DOHH2 (cell line): ENCODE results near the gene ABTB2.

Experiments
- H3F3A ChIP-seq: fragments of 200-600 bp; sonication (generic), shearing (Covaris generic); 2 replicates; pipeline ENCODE4 v1.6.0; 2016; ENCODE audit warnings: antibody characterized with exemption, mild to moderate bottlenecking; ENCODE audit not compliant: control insufficient read depth, insufficient read depth
- H3K27ac ChIP-seq: fragments of 200-600 bp; sonication (generic); 2 replicates; pipeline ENCODE4 v1.5.1; 2014; ENCODE audit warnings: low read depth, mild to moderate bottlenecking, low read length, moderate library complexity
- H3K27me3 ChIP-seq: fragments of 200-600 bp; sonication (generic); 2 replicates; pipeline ENCODE4 v1.6.1; 2014; ENCODE audit warnings: mild to moderate bottlenecking, low read length, mixed read lengths; ENCODE audit not compliant: control insufficient read depth
- H3K36me3 ChIP-seq: fragments of 200-600 bp; sonication (generic); 2 replicates; pipeline ENCODE4 v1.6.1; 2014; ENCODE audit warnings: mild to moderate bottlenecking, low read length, moderate library complexity, mixed read lengths; ENCODE audit not compliant: control insufficient read depth
- H3K4me1 ChIP-seq: fragments of 200-600 bp; sonication (generic); 2 replicates; pipeline ENCODE4 v1.6.1; 2014; ENCODE audit warnings: mild to moderate bottlenecking, low read length, mixed read lengths; ENCODE audit not compliant: control insufficient read depth
- H3K4me2 ChIP-seq: fragments of 200-600 bp; sonication (generic); 2 replicates; pipeline ENCODE4 v1.6.0; 2014; ENCODE audit warnings: mild to moderate bottlenecking, low read length, moderate library complexity
- H3K4me3 ChIP-seq: fragments of 200-600 bp; sonication (generic); 2 replicates; pipeline ENCODE4 v1.5.1; 2014; ENCODE audit warnings: mild to moderate bottlenecking, low read length, mixed read lengths
- H3K79me2 ChIP-seq: fragments of 200-600 bp; sonication (generic); 2 replicates; pipeline ENCODE4 v1.6.1; 2014; ENCODE audit warnings: mild to moderate bottlenecking, low read length, mixed read lengths; ENCODE audit not compliant: control insufficient read depth
- H3K9me2 ChIP-seq: fragments of 200-600 bp; sonication (generic); replicated peaks from 2 replicates; pipeline ENCODE4 v1.6.1; 2014; ENCODE audit warnings: mild to moderate bottlenecking, low read length, mixed read lengths; ENCODE audit not compliant: control insufficient read depth
- H3K9me3 ChIP-seq: fragments of 200-600 bp; sonication (generic); 2 replicates; pipeline ENCODE4 v1.6.1; 2014; ENCODE audit warnings: antibody characterized with exemption, low read length, mixed read lengths; ENCODE audit not compliant: control insufficient read depth, insufficient read depth
- H4K20me1 ChIP-seq: fragments of 200-600 bp; sonication (generic); 2 replicates; pipeline ENCODE4 v1.6.0; 2014; ENCODE audit warnings: low read depth, mild to moderate bottlenecking, antibody characterized with exemption, low read length, moderate library complexity; ENCODE audit not compliant: control insufficient read depth, insufficient read depth
- EZH2phosphoT487 ChIP-seq: fragments of 200-600 bp; sonication (generic); IDR thresholded peaks from 2 replicates; pipeline ENCODE4 v1.6.1; 2017; ENCODE audit warnings: borderline replicate concordance, mild to moderate bottlenecking, antibody characterized with exemption, low read length, moderate library complexity, mixed read lengths
- TF ChIP-seq, protein P1 (sequence below): fragments of 200-600 bp; sonication (generic); IDR thresholded peaks from one replicate; pipeline ENCODE4 v1.5.1; 2014; ENCODE audit warnings: antibody characterized with exemption, mild to moderate bottlenecking, low read depth, low read length; ENCODE audit not compliant: poor library complexity, severe bottlenecking

The ABTB2 gene

DNA sequence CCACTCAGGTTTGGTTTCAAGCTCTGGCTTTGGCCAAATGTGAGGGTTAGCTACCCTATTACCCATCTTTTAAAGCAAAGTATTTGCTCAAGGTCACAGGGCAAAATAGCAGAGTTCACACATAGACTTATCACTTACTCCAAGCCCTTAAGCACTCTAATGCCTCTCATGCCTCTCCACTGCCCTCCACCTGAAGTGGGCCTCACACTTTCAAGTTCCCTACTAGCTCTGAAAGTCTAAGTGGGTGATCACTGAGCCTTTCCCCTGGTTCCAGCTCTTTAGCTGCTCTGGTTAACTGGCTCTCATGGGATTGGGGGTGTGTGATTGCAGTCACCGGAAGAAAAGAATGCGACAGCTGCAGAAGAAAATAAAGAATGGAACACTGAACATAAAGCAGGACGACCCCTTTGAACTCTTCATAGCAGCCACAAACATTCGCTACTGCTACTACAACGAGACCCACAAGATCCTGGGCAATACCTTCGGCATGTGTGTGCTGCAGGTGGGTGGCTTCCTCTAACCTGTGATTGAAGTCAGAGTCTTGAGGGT lies 246.0 kb downstream of the ABTB2 start:
- TF ChIP-seq, protein P1, sequence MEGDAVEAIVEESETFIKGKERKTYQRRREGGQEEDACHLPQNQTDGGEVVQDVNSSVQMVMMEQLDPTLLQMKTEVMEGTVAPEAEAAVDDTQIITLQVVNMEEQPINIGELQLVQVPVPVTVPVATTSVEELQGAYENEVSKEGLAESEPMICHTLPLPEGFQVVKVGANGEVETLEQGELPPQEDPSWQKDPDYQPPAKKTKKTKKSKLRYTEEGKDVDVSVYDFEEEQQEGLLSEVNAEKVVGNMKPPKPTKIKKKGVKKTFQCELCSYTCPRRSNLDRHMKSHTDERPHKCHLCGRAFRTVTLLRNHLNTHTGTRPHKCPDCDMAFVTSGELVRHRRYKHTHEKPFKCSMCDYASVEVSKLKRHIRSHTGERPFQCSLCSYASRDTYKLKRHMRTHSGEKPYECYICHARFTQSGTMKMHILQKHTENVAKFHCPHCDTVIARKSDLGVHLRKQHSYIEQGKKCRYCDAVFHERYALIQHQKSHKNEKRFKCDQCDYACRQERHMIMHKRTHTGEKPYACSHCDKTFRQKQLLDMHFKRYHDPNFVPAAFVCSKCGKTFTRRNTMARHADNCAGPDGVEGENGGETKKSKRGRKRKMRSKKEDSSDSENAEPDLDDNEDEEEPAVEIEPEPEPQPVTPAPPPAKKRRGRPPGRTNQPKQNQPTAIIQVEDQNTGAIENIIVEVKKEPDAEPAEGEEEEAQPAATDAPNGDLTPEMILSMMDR, result no peak
- no peak for TF ChIP-seq EZH2phosphoT487
- Histone ChIP-seq H3K36me3 (peaks cover 95% of the 10 kb centered on the region), H4K20me1 (peaks cover 4% of the 10 kb centered on the region; the same call in 1 of the 2 replicates), H3K9me2 (no peaks in the 10 kb centered on the region), H3F3A (no peaks in the 10 kb centered on the region), H3K79me2 (peaks cover 47% of the 10 kb centered on the region), H3K4me2 (no peak overlapping the region), H3K4me3 (no peak overlapping the region), H3K27me3 (no peaks in the 10 kb centered on the region), H3K4me1 (peaks cover 9% of the 10 kb centered on the region), H3K9me3 (no peaks in the 10 kb centered on the region), H3K27ac (no peak overlapping the region)

DNA sequence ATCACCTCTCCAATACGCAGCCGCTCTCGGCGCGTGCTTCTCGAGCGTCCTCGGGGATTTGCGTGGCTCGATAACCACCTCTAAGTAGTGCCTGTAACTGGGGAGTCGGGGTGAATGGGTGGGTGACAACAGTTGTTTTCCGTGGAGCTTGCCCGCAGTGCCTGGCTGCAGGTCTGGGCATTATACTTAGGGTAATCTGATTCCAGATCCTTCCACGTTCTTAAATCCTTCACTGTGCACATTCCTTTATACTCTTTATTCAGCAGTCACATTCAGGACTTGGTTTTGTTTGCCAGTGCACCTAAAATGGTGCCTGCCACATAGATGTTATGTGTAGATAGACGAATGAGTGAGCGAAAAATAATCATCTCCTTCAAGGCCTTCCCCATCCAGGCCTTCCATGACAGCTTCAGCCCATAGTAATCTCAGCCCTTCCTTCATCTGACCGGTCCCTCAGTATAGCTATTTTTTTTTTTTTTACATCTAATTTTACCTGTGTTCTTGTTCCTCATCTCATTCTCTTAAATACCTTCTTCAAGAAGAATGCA lies 251.8 kb downstream of the ABTB2 start:
- peaks cover 40% of the 10 kb centered on the region for H3F3A ChIP-seq
- H3K9me3 ChIP-seq, result no peaks in the 10 kb centered on the region
- no peaks in the 10 kb centered on the region for H4K20me1 ChIP-seq
- H3K4me1 ChIP-seq, result peaks cover 56% of the 10 kb centered on the region
- peak overlapping the region; percentile 89 for H3K4me3 ChIP-seq
- peak overlapping the region; percentile 87 for H3K27ac ChIP-seq
- H3K79me2 ChIP-seq, result peaks cover 53% of the 10 kb centered on the region
- no peaks in the 10 kb centered on the region for H3K27me3 ChIP-seq
- H3K36me3 ChIP-seq, result peaks cover 76% of the 10 kb centered on the region
- peak overlapping the region; percentile 91 for H3K4me2 ChIP-seq
- TF ChIP-seq, protein P1, result no peak
- TF ChIP-seq EZH2phosphoT487, result no peak
- H3K9me2 ChIP-seq, result no peaks in the 10 kb centered on the region

DNA sequence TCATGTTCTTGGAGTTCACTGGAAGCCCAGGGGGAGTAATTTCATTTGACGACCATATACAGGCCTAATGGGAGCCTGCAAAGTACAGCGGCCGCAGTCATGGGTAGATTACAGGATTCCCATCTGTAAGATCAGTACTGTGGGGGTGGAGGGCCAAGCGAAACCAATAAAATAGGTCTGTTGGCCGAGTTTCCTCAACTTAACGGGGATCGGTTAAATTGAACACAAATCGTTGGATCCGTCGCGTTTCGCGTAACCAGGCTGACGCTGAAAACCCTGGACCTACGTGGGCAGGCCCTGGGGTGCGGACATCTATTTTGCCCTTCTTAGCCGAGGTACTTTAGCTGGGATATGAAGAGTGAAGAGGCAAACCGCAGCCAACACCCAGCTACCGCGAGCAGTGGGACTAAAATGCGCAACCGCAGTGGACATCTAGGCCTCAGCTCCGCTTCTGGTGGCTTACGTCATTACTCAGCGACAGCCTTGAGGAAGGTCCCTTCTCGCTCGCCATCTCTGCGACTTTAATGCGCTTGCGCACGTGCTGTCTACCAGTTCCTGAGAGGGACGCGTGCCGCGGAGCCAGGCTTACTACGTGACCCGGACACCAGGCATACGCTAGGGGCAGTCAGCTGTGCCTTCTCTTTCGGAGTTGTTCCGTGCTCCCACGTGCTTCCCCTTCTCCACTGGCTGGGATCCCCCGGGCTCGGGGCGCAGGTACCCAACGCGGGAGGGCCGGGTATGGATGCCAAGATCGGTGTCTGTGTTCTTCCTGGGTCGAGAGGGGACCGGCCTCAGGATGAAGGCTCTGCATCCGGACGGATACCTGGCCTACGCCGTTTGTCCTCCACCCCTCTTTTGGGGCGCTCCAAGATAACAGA lies 252.5 kb downstream of the ABTB2 start, which contains the start of gene NAT10:
Gene NAT10, plus strand, starts transcription at position 551 of the 878 bp plus-strand sequence. CDS start 2,597 bp downstream, outside the sequence.
- H3K36me3 ChIP-seq, result peaks cover 74% of the 10 kb centered on the region
- no peaks in the 10 kb centered on the region for H4K20me1 ChIP-seq
- H3K27ac ChIP-seq, result peak within 1 kb of the TSS; percentile 87
- TF ChIP-seq, protein P1, result no peak
- no peak for TF ChIP-seq EZH2phosphoT487
- peak within 1 kb of the TSS; percentile 91 for H3K4me2 ChIP-seq
- H3K4me3 ChIP-seq, result peak within 1 kb of the TSS; percentile 89
- no peaks in the 10 kb centered on the region for H3K27me3 ChIP-seq
- no peaks in the 10 kb centered on the region for H3K9me3 ChIP-seq
- no peaks in the 10 kb centered on the region for H3K9me2 ChIP-seq
- H3K4me1 ChIP-seq, result peaks cover 60% of the 10 kb centered on the region
- H3K79me2 ChIP-seq, result peaks cover 51% of the 10 kb centered on the region
- peaks cover 45% of the 10 kb centered on the region for H3F3A ChIP-seq
